ENCODE results near the gene ZNF35. TPM values are rescaled to one million over a fixed set of nuclear protein-coding genes. Genes with fewer than 3 reads are reported as not detected.

Gene ZNF35
- total RNA-seq, 1 experiment from 2014 or later, result 14.6 TPM

DNA sequence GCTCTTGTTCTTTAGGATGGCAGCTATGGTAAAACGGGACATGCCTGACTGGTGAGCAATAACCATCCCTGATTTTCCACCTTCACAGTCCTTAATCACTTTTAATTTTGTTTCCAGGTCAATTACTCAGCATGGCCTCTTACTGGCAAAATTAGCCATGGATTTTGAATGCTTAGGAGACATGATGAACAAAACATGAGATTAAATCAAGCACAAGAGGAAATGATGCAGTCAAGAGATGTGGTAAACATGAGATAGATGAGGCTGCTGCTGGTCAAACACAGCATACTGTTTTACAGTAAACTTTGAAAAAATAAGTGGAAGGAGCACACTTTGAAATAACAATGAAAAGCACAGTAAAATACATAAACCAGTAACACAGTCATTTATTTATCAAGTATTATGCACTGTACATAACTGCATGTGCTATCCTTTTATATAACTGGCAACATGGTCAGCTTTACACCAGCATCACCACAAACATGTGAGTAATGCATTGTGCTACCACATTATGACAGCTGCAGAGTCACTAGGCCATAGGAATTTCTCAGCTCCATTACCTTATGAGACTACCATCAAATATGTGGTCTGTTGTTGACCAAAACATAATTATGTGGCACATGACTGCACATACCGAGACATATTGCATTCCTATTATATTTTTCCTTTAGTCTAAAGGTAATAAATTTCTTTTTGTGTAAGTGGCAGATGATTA, 33.8 kb downstream of the ZNF35 start:
- DNase-seq (ENCODE audit: low read depth), result no peak

DNA sequence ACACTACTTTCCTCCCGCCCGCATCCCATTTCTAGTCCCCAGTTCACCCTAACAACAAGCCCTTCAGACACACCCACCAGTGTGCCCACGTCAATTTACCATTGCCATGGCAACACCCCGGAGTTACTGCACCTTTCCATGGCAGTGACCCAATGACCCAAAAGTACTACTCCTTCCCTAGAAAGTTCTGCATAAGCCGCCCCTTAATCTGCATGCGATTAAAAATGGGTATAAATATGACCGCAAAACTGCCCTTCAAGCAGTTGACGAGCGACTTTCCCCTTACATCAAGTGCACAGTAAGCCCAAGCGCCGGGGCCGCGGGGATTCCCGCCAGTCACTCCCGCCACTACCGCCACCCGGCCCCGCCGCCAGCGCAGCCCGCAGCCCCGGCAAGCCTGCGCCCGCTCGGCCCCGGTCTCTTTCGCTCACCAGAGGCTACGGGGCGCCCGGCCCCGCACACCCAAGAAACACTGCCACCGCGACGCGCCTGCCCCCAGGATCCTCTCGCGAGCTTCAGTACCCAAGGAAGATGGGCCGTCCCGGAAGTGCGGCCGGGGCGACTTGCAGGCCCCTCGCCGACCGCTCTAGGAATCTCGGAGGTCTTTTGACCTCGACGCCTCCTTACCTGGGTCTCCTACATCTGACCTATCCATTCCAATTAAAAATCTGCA, 36.7 kb downstream of the ZNF35 start:
- peak; percentile 69 for DNase-seq (ENCODE audit: low read depth)

DNA sequence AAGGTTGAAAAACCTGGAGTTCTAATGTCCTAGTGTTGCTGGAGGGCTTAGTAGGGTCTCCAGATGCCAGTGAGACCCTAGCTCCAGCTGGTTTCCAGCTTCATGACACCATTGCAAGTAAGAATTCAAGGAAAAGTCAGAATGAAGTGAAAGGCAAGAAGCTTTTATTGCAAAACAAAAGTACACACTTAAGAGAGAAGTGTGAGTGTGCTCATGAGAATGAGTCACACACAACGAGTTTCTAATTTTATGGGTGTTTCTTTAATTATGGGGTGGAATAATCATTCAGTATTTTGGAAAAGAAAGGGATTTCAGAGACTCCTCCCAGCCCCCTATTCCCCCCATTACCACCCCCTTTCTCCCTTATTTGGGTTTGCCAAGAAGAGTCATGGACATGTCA, 39.4 kb downstream of the ZNF35 start:
- DNase-seq (ENCODE audit: low read depth), result no peak

Other genes starting within 250 kb of the ZNF35 start
- gene ZNF445, start 171.1 kb upstream of the ZNF35 start, total RNA-seq (2014; rRNA removed; shearing (Covaris generic)), result 5.2 and 5.9 TPM in 2 replicates
- 0.10 and 0.33 TPM in 2 replicates for gene ZKSCAN7, start 93.5 kb upstream of the ZNF35 start, total RNA-seq (2014; rRNA removed; shearing (Covaris generic))
- gene ZNF660, start 63.8 kb upstream of the ZNF35 start, total RNA-seq (2014; rRNA removed; shearing (Covaris generic)), result 0.11 and 0.60 TPM in 2 replicates
- gene ZNF197, start 23.7 kb upstream of the ZNF35 start, total RNA-seq (2014; rRNA removed; shearing (Covaris generic)), result 6.7 and 7.6 TPM in 2 replicates
- gene ZNF502, start 63.9 kb downstream of the ZNF35 start, total RNA-seq (2014; rRNA removed; shearing (Covaris generic)), result 0.37 and 0.72 TPM in 2 replicates
- 0.07 TPM in 1 of 2 replicates, not detected in the other for gene ZNF501, start 80.9 kb downstream of the ZNF35 start, total RNA-seq (2014; rRNA removed; shearing (Covaris generic))
- 12.5 and 14.5 TPM in 2 replicates for gene KIAA1143, start 112.9 kb downstream of the ZNF35 start, total RNA-seq (2014; rRNA removed; shearing (Covaris generic))
- 10.6 and 15.6 TPM in 2 replicates for gene KIF15, start 113.1 kb downstream of the ZNF35 start, total RNA-seq (2014; rRNA removed; shearing (Covaris generic))
- gene TMEM42, start 213.2 kb downstream of the ZNF35 start, total RNA-seq (2014; rRNA removed; shearing (Covaris generic)), result 4.4 and 5.4 TPM in 2 replicates
- 0.03 TPM in 1 of 2 replicates, not detected in the other for gene TGM4, start 225.9 kb downstream of the ZNF35 start, total RNA-seq (2014; rRNA removed; shearing (Covaris generic))

Data from HT1080 (cell line).